ENCODE data around the gene COA5.

Gene COA5

GRCh38 chr2:98571796-98572195 is 36.5 kb downstream of the COA5 start:
- H3K4me3 ChIP-seq (ENCODE audit: low read length) = no peak overlapping the region
- no peak for TF ChIP-seq ZNF274 (IDR thresholded peaks at IDR 0.05; ENCODE audit: low read depth, low read length)

GRCh38 chr2:98571121-98571701 is 37.1 kb downstream of the COA5 start:
- no peak overlapping the region for H3K4me3 ChIP-seq (ENCODE audit: low read length)
- no peak for TF ChIP-seq ZNF274 (IDR thresholded peaks at IDR 0.05; ENCODE audit: low read depth, low read length)

- no peak for TF ChIP-seq ZNF274 (IDR thresholded peaks at IDR 0.05; ENCODE audit: low read depth, low read length)
- no peak overlapping the region for H3K4me3 ChIP-seq (ENCODE audit: low read length)
Measured at GRCh38 chr2:98570356-98570755, 38.0 kb downstream of the COA5 start.

GRCh38 chr2:98569915-98570314 is 38.4 kb downstream of the COA5 start:
- TF ChIP-seq ZNF274 (IDR thresholded peaks at IDR 0.05; ENCODE audit: low read depth, low read length) = no peak
- H3K4me3 ChIP-seq (ENCODE audit: low read length) = no peak overlapping the region

- no peak overlapping the region for H3K4me3 ChIP-seq (ENCODE audit: low read length)
- no peak for TF ChIP-seq ZNF274 (IDR thresholded peaks at IDR 0.05; ENCODE audit: low read depth, low read length)
Measured at GRCh38 chr2:98569197-98569793, 39.0 kb downstream of the COA5 start.

GRCh38 chr2:98568161-98568956 is 40.0 kb downstream of the COA5 start:
- no peak overlapping the region for H3K4me3 ChIP-seq (ENCODE audit: low read length)
- TF ChIP-seq ZNF274 (IDR thresholded peaks at IDR 0.05; ENCODE audit: low read depth, low read length) = no peak

GRCh38 chr2:98565941-98566340 is 42.4 kb downstream of the COA5 start:
- H3K4me3 ChIP-seq (ENCODE audit: low read length) = no peak overlapping the region
- TF ChIP-seq ZNF274 (IDR thresholded peaks at IDR 0.05; ENCODE audit: low read depth, low read length) = no peak

GRCh38 chr2:98565286-98565860 is 42.9 kb downstream of the COA5 start:
- no peak for TF ChIP-seq ZNF274 (IDR thresholded peaks at IDR 0.05; ENCODE audit: low read depth, low read length)
- H3K4me3 ChIP-seq (ENCODE audit: low read length) = no peak overlapping the region

- no peak overlapping the region for H3K4me3 ChIP-seq (ENCODE audit: low read length)
- TF ChIP-seq ZNF274 (IDR thresholded peaks at IDR 0.05; ENCODE audit: low read depth, low read length) = no peak
Measured at GRCh38 chr2:98564541-98565132, 43.7 kb downstream of the COA5 start.

GRCh38 chr2:98563394-98563793 is 44.9 kb downstream of the COA5 start:
- no peak overlapping the region for H3K4me3 ChIP-seq (ENCODE audit: low read length)
- TF ChIP-seq ZNF274 (IDR thresholded peaks at IDR 0.05; ENCODE audit: low read depth, low read length) = no peak

GRCh38 chr2:98561902-98562695 is 46.2 kb downstream of the COA5 start:
- no peak overlapping the region for H3K4me3 ChIP-seq (ENCODE audit: low read length)
- no peak for TF ChIP-seq ZNF274 (IDR thresholded peaks at IDR 0.05; ENCODE audit: low read depth, low read length)

- no peak overlapping the region for H3K4me3 ChIP-seq (ENCODE audit: low read length)
- TF ChIP-seq ZNF274 (IDR thresholded peaks at IDR 0.05; ENCODE audit: low read depth, low read length) = no peak
Measured at GRCh38 chr2:98561018-98561417, 47.3 kb downstream of the COA5 start.

GRCh38 chr2:98560256-98560771 is 48.0 kb downstream of the COA5 start:
- no peak for TF ChIP-seq ZNF274 (IDR thresholded peaks at IDR 0.05; ENCODE audit: low read depth, low read length)

More at GRCh38 chr2:98560256-98560771, 48.0 kb downstream of the COA5 start:
- no peak overlapping the region for H3K4me3 ChIP-seq (ENCODE audit: low read length)

Data from GM08714 (cell line).